TTC549 (cell line): ENCODE results near the gene ITGA3.

Experiments used
- FAIRE-seq: peaks from 2 replicates; lab custom pipeline; 2012; peaks lifted over from hg19 to GRCh38; lab: Jason Lieb, UNC

Gene ITGA3

DNA sequence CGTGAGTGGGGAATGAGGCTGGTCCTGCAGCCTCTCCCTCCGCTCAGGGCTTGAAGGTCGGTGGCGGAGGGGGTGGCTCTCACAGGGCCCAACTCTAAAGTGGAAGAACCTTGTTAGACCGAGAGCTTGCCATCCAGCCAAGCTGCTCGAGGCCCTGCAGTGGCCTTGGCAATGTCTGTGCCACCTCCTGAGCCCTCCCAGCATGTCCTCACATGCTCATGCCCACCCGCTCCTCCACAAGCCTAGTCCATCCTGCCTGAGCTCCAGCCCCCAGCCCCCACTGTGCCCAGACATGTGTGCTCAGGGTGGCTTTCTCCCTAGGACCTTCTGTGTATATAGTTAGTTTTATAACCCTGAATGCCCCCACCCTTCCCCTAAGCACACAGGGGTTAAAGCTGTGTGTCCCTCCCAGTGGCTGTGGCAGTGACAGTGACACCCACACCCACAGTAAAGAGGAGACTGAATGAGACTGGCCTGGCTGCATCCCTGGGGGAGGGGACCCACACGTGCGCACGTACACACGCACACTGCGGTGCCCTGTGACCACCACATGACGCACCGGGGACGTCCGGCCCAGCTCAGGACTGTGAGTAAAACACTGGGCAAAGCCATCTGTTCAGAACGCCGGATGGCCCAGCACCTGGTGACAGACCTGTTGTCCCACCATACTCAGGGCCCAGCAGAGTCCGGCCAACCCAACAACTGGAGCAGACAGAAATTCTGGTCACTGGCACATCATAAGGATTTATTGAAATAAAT lies 54.9 kb downstream of the ITGA3 start:
- no peak for FAIRE-seq

DNA sequence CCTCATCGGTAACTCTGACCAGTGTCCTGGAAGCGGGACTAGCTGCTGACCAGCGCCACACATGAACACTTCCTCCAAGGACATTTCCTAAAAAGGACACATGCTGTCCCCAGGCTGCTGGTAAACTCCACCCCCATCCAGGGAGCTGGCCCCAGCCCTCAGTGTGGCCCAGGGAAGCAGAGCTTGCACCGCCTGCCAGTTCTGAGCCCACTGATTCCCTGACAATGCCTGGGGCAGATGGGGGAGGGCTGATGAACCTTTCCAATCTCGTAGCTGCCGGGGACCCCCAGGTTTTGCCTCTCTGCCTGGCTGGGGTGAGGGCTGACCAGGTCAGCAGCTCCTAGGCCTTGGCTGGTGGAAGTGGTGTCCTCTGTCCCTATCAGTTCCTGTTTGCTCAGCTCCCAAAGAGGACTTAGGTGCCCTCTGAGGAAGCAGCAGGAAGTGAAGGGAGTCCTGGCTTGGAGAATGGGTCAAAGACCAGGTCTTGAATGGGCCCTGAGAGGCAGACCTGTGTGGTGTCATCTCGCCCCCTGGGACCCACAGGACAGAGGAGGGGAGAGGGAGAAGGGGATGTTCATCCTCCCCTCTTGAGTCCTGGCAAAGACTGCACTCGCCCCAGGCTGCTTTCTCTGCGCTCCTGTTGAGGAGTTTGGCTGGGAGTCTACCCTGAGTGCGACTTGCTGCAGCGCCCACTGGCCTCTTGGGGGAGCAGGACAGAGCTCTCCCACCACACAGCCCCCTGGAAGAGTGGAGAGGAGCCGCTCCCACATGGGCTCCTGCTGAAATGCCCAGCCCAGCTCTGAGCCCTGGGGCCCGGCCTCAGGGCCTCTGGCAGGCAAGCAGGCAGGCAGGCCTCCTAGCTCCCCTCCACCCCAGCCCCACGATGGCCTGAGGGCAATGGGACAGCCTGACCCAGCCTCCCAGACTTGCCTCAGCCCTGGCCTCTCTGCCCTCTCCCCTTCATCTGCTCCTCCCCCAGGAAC lies 56.1 kb downstream of the ITGA3 start:
- FAIRE-seq, result no peak

- FAIRE-seq, result no peak
Observed at GRCh38 chr17:50112694-50113093, 56.8 kb downstream of the ITGA3 start.

- no peak for FAIRE-seq
Observed at GRCh38 chr17:50113624-50114320, 57.9 kb downstream of the ITGA3 start.

GRCh38 chr17:50114401-50114800 lies 58.5 kb downstream of the ITGA3 start:
- no peak for FAIRE-seq

GRCh38 chr17:50114849-50115357 lies 59.0 kb downstream of the ITGA3 start:
- FAIRE-seq, result no peak

GRCh38 chr17:50115756-50116155 lies 59.8 kb downstream of the ITGA3 start:
- FAIRE-seq, result no peak

- FAIRE-seq, result no peak
Observed at GRCh38 chr17:50117202-50118051, 61.5 kb downstream of the ITGA3 start.

DNA sequence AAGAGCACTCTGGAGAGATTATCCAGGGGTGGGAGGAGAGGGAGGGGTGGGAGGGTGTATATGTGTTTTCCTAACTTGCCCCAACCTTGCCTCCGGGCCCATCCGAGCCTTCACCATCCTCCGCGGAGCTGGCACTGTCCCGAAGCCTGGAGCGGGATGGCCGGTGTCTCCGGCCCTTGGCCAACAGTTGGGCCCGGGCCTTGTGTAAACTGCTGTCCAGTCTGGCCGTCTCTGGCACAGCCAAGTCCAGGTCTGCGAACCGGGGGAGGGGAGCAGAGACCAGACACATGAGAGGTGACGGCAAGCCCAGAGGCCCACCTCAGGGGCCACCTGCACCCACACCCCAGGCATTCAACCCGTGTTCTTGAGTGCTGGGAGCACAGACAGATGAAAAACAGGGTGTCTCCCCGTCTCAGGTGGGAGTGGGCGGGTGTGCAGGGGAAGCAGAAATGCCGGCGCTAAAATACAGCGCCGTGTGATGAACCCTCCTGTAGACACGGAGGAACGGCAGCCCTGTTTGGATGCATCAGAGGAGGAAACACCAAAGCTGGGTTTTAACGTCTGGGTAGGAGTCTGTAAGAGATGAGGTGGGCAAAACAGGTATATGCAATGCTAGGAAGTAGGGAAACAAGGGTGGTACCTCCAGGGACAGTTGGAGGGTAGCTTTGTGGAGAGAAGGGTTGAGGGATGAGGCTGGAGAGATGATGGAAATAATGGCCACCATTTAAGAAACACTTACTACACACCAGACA lies 62.3 kb downstream of the ITGA3 start:
- no peak for FAIRE-seq

DNA sequence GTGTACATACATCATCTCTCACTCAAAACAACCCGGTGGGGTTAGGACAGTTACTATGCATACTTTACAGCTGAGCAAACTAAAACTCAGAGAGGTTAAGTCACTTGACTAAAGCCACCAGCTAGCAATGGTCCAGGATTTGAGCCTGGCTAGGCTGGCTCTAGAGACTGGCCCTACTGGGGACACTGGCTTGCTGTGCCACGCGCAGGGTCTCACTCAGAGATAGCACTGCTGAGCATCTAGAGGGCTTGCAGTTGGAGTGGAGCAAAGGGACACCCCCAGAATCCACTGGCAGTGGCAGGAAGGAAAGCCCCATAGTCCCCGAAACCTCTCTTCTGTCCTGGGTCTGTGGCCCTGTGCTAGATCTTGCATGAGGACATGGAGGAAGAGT lies 62.9 kb downstream of the ITGA3 start:
- FAIRE-seq, result no peak

DNA sequence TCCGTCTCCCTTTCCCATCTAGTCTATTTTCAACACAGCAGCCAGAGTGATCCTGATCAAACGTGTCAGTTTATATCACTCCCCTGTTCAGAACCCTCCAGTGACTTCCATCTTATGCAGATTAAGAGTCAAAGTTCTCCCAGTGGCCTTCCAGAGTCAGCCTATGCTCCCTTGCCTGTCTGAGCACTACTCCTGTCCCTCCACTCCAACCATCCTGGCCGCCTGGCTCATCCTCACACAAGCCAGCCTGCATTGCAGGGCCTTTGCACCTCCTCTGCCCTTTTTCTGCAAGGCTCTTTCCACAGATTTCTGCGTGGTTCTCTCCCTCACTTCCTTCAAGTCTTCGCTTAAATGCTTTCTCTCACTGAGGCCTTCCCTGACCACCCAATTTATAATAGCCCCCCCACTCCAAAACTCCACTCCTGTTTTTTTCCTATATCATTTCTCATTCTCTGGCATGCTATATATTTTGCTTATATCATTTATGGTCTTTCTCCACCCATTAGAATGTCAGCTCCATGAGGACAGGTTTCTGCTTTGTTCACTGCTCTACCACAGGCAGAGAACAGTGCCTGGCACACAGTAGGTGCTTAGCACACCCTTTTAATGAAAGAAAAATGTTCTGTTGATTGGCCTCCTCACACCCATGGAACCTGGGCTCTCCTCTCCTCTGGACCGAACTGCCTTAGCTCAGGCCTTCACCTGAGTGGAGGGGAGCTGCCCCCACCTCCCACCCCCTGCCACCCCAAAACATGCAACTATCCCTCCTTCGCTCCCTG lies 64.8 kb downstream of the ITGA3 start:
- no peak for FAIRE-seq

GRCh38 chr17:50122945-50123344 lies 67.0 kb downstream of the ITGA3 start:
- FAIRE-seq, result no peak

- FAIRE-seq, result no peak
Observed at GRCh38 chr17:50123649-50124349, 67.9 kb downstream of the ITGA3 start.

DNA sequence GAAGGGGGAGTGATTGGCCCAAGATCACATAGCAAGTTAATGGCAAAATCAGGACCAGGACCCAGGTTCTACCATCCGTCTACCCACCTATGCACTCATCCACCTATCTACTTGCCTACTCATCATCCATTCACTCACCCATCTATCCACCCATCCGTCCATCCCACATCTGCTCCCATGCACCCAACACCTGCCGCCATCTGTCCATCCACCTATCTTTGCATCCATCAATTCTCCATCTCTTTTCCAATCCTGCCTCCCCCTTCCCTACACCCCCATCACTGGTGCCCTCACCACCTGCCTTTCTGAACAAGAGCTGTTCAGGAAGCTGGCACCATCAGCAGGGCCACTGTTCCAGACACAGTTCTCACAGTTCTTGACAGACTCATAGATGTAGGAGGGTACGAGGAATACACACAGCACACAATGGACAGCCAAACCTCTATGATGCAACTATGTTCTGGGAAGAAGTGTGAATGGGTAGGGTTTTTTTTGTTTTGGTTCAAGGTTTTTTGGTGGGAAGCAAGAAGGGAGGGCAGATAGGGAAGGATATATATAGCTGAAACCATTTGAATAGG lies 69.6 kb downstream of the ITGA3 start:
- FAIRE-seq, result no peak

DNA sequence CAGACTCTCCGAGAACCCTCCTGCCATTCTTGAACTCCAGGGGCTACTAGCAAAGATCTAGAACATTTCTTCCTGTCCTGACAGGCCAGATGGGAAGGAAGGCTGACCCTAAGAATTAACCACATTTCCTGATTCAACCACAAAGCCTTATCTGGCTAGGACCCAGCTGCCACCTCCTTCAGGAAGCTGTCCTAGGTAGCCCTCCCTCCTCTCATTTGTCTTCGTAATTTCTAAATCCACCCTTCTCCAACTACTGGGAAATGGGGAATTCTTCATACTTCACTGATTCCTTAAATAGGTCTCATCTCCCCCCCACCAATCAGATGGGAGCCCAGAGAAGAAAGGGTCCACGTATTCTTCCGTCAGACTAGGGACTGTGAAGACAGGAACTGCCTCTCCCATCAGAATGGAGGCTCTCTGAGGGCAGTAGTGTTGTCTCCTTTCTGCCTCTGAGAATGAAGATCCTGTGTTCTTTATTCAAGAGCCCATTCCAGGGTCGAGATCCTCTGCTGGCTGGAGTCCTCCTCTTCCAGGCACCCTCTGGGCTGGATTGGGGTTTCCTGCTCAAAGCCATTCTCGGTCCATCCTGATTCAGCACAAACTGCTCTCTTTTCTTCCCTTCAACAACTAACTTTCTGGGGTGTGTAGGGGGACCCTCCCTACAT lies 71.9 kb downstream of the ITGA3 start:
- FAIRE-seq, result no peak

DNA sequence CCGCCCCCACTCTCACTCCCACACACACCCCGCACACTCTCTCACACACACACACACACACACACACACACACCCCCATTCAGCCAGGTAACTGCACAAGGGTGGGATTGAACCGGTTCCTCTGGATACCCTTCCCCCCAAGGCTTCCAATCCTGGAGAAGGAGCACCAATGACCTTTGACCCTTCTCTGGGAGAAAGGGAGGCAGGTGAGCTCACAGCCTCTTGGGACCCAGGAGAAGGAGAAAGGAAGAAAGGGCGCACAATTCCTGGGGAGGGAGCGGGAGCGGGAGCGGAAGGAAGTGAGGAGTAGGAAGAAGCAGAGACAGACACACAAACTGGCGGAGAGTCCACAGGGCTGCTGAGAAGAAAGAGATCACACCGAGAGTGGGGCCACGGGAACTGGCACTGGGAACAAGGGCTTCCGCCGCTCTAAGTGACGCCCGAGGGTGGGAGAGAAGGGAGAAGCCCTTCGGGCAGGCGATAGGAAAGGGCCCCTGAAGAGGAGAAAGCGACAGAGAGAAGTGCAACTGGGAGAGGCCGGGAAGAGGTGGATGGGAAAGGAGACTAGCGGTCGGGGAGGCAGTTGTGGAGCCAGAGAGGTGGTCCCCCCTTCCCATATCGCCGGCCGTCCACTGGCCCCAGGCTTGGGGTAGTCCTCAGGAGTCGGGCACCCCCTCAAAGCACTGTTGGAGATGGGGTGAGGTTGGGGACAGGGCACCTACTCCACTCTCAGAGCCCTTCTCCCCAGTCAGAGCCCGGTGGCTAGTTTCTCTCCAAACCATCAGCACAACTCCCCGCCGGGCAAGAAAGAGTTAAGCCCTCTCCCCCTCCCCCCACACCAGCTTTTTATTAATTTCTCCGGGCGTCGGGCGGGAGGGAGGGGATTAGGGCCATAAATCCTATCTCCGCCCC lies 72.8 kb downstream of the ITGA3 start:
- FAIRE-seq, result no peak

GRCh38 chr17:50129353-50129727 lies 73.4 kb downstream of the ITGA3 start:
- FAIRE-seq, result no peak
